Activated T-helper 1 cell treated with Interleukin-2 at 50 U/mL for 16 hours (primary cell): ENCODE data around the gene C3orf20.

ENCODE experiments used
- DNase-seq: peaks from one replicate; pipeline ENCODE4 v3.0.0-alpha.2; 2020; ENCODE audit warnings: low read depth

The C3orf20 gene

GRCh38 chr3:14758959-14759358 is 84.0 kb downstream of the C3orf20 start:
- no peak for DNase-seq

GRCh38 chr3:14760185-14760584 is 85.2 kb downstream of the C3orf20 start:
- no peak for DNase-seq

GRCh38 chr3:14761121-14761672 is 86.3 kb downstream of the C3orf20 start:
- DNase-seq: no peak

- no peak for DNase-seq
Observed at GRCh38 chr3:14761866-14762265, 86.9 kb downstream of the C3orf20 start.

GRCh38 chr3:14762701-14763100 is 87.8 kb downstream of the C3orf20 start:
- DNase-seq: no peak

- no peak for DNase-seq
Observed at GRCh38 chr3:14764331-14765059, 89.6 kb downstream of the C3orf20 start.

GRCh38 chr3:14765060-14765400 is 90.1 kb downstream of the C3orf20 start:
- DNase-seq: no peak

- no peak for DNase-seq
Observed at GRCh38 chr3:14765576-14766427, 90.9 kb downstream of the C3orf20 start.

GRCh38 chr3:14766428-14767244 is 91.7 kb downstream of the C3orf20 start:
- DNase-seq: no peak

- no peak for DNase-seq
Observed at GRCh38 chr3:14767245-14768051, 92.5 kb downstream of the C3orf20 start.

GRCh38 chr3:14768182-14768790 is 93.3 kb downstream of the C3orf20 start:
- no peak for DNase-seq

- DNase-seq: no peak
Observed at GRCh38 chr3:14768881-14769280, 93.9 kb downstream of the C3orf20 start.

GRCh38 chr3:14769544-14770325 is 94.8 kb downstream of the C3orf20 start:
- no peak for DNase-seq

GRCh38 chr3:14770591-14770990 is 95.7 kb downstream of the C3orf20 start:
- DNase-seq: no peak

GRCh38 chr3:14771593-14772497 is 96.9 kb downstream of the C3orf20 start:
- DNase-seq: no peak

- DNase-seq: no peak
Observed at GRCh38 chr3:14772533-14773138, 97.7 kb downstream of the C3orf20 start.

GRCh38 chr3:14773281-14773680 is 98.3 kb downstream of the C3orf20 start:
- DNase-seq: no peak

GRCh38 chr3:14773691-14774128 is 98.8 kb downstream of the C3orf20 start:
- DNase-seq: no peak

- DNase-seq: no peak
Observed at GRCh38 chr3:14774431-14774830, 99.5 kb downstream of the C3orf20 start.
